Left hindlimb (tissue), 1 donor: ENCODE measurements around the gene CAPN12.

Experiments
- DNase-seq: peaks from one replicate; pipeline ENCODE4 v3.0.0-alpha.2; 2018

CAPN12 gene

DNA sequence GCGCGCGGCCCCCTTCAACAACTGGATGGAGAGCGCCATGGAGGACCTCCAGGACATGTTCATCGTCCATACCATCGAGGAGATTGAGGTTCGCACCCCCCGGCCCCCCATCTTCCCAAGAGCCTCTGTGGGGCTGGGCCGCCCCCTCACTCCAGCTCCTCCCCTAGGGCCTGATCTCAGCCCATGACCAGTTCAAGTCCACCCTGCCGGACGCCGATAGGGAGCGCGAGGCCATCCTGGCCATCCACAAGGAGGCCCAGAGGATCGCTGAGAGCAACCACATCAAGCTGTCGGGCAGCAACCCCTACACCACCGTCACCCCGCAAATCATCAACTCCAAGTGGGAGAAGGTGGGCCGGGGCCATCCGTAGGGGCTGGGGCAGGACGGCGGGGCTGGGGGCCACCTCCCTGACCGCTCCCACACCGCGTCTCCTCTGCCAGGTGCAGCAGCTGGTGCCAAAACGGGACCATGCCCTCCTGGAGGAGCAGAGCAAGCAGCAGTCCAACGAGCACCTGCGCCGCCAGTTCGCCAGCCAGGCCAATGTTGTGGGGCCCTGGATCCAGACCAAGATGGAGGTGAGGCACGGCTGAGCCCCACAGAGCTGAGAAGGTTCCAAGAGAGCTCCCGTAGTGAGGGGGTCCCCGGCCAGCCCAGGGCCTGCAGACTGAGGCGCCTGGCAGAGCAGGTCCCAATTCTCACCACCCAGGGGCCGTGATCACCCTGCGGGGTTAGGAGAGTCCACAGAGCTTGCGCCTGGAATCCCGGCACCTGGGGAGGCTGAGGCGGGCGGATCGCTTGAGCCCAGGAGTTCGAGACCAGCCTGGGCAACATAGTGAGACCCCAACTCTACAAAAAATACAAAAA lies 20.1 kb downstream of the CAPN12 start:
- DNase-seq, result no peak

DNA sequence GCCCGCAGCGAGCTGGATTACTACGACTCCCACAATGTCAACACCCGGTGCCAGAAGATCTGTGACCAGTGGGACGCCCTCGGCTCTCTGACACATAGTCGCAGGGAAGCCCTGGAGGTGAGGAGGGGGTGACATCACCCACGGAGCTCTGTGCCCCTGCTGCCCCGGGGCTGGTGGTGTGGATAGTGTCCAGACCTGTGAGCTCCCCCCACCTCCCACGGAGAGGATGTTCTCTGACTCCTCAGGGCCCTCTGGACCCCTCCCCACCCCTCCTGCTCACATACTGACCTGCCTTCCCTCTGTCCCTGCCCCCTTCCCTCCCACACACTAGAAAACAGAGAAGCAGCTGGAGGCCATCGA lies 20.7 kb downstream of the CAPN12 start:
- no peak for DNase-seq

DNA sequence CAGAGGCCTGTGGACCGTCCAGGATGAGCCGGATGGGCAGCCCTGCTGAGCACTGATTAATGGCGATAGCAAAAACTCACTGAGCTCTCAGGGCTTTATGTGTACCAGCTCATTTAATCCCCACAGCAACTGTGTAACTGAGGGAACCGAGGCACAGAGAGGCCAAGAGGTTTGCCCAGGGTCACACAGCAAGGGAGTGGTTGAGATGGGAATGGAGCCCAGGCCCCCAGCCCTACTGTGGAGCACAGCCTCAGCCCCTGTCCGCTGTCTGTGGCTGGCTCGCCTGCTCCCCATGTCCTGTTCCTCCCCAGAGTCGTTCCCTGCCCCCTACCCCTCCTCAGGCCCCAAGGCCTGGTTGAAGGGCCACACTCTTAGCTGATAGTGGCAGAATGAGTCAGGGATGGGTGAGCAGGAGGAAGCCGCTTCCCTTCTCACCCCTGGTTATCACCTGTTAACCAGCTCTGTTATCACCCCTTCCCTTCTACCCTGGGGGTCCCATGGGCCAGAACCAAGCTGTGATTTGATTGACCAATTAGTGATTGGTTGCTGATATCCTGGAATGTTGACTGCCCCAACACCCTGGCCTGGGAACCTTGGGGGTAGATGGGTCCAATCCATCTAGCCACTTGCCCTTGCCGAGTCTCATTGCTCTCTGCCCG lies 21.2 kb downstream of the CAPN12 start:
- no peak for DNase-seq

DNA sequence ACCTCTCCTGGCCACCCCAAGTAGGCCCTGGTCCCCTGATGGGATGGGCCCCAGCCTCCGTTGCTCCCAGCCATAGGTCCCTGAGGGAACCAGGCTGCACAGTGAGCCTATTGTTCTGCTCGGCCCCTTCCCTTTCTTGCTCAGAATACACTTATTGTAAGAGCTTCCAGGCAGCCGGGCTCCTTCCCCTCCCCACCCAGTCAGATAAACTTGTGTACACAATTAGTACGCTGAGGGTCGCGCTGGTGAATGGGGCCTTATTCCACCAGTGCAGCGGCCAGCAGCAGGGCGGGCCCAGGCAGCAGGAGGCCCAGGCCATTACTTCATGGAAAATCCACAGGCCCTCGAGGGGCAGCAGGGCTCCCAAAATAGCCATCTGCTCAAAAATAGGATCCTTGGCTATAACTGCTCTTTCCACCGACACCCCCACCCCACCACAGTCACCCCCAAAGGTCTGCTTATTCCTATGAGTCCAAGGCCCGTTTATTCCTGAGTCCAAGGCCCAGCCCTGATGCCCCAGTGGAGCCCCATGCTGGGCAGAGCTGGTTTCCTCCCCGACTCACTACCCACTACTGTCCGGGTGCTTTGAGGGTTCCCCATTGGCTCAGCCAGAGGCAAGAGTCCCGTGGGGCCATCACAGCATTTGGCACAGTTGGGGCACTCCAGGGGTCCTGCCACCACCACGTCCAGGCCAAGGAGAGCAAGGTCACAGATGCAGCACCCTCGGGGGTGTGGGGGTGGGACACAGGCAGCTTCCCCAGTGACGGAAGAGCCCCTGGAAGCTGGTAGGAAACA lies 22.1 kb downstream of the CAPN12 start:
- peak; percentile 75 for DNase-seq

DNA sequence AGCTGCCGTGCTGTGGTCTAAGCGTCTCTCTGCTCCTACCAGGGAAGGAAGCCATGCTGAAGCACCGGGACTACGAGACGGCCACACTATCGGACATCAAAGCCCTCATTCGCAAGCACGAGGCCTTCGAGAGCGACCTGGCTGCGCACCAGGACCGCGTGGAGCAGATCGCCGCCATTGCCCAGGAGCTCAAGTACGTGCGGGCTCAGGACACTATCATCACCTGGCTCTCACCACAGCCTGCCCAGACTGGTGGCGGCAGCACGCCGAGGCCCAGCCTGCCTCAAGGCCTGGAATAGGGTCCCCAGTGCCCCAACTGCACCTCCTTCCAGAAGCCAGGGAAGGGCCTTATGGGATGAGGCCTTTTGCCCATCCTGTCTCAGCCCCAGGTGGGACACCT lies 22.8 kb downstream of the CAPN12 start:
- no peak for DNase-seq

DNA sequence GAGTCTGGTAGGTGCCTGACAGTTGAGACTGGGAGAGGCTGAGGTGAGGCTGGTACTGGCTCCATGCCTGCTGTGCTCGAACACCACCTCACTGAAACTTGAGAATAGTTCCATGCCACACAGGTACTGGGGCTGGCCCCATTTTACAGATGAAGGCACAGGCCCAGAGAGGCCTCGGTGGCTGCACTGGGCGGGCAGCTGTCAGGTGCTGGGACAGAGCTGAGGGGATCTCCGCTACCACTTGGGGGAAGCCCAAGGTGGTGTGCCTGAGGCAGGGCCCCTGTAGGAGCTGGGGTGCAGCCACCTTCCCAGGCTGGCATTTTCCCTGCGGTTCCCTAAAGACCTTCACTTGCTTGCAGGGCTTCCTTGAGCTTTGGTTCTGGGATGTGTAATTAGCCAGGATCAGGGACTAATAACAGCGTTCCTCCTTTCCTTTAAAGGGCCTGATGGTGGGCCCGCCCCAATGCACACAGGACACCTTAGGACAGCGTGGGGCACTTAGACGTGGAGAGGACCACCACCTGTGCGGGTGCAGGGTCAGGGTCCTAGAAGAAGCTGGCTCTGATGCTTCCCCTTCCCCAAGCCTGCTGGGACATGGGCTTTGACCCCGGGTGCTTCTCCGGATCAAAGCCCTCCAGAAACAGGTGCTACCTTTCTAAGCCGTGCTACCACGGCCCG lies 23.6 kb downstream of the CAPN12 start:
- DNase-seq, result no peak

DNA sequence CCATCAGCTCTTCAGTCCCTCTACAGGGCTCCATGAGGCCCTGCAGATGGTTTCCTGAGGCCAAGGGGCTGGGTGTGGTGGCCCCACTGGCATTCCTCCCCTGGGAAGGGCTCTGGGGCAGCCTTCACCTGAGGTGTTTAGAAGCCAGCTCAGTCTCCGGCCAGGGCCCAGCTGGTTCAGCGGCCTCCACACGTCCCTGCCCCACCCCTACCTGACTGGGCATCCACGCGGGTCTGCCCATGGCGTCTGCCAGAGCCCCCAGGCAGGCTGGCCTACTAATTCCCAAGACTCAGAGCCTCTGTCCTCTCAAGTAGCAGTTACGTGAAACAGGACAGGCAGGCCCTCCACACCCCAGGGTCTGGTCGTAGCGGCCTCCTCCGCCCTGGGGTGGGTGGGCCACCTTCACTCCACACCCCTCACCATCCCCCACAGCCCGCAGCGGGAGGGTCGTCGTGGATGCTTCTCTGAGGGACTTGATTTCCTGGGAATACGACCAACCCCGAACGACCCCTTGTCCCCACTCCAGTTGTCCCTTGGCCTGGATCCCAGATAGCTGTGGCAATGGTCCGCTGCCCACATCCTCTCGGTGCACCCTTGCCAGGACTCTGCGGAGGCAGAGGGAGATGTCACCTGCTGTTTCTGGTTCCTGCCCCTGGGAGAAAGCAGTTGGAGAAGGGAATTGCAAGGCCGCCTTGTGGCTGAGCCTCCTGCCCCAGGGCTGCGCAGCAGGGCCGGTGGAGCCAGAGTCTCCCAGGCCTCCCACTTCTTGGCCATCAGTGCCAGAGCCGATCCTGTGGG lies 24.3 kb downstream of the CAPN12 start:
- no peak for DNase-seq

DNA sequence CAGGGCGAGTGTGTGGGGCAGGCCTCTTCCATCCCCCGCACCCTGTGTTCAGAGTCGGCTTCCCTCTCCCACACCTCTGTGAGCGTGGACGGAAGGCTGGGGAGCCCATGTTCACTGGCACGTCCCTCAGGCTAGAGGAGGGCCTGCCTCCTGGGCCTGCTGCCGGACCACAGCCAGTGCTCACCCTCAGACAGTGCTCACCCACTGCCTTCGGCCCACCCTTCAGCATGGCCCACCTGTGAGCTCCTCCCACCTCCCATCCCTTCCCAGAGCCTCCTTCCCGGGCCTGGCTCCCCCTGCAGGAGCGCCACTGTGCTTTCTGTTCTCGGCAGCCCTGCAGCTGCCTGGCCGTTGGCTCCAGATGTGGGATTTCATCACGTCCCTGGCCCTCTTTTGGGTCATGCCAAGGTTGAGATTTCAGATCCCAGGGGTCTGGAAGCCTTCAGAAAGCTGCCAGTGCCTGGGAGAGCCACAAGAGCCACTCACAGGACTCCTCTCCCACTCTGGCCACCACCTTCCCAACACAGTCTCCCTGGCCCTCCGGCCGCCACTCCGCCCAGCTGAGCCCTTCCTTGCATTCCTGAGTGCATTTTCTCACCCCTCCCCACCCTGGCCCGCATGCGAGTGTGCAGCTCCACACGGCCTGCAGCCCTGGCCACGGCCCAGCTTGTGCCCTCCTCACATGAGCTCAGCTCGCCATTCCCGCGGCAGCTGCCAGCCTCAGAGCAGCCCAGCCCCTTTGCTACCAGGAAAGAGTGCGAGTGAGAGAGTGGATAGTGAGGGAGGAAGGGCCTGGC lies 25.3 kb downstream of the CAPN12 start:
- DNase-seq, result peak; percentile 85

DNA sequence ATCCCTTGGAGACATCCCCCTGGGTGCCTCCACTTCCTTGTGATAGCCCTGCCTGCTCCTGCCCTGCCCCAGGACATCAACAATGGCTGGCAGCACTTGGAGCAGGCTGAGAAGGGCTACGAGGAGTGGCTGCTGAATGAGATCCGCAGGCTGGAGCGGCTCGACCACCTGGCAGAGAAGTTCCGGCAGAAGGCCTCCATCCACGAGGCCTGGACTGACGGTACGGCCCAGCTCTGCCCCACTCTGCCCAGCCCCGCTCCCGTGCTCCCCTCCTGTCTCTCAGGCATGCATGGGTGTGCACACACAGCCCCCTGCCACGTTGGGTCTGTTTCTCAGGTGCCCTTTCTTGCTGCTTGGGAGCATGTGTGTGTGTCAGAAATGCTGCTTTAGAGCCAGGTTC lies 26.4 kb downstream of the CAPN12 start:
- no peak for DNase-seq

DNA sequence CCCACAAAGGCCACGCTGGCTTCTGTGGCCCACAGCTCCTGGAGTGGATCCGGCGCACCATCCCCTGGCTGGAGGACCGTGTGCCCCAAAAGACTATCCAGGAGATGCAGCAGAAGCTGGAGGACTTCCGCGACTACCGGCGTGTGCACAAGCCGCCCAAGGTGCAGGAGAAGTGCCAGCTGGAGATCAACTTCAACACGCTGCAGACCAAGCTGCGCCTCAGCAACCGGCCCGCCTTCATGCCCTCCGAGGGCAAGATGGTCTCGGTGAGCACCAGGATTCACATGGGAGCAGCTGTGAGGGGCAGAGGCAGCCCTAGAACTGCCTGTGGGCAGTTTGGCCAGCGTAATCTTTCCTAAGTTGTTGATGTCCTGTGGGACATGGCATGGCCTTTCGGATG lies 27.2 kb downstream of the CAPN12 start:
- DNase-seq, result no peak

DNA sequence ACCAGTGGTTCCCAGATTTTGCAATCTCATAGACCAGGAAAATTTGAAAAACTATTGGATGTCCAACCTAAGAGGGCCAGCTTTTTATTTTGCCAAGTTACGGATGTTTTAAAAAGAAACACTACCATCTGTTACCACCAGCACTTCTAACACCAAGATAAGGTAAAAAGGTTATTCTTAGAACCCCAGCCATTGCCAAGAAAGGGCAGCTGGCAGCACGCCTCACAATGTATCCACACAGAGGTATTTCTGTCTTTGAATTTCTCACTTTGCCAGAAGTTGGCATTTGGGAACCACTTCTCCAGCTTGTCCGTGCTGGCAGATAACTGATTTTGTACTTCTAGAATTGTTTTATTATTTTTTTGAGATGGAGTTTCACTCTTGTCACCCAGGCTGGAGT lies 28.7 kb downstream of the CAPN12 start:
- no peak for DNase-seq

DNA sequence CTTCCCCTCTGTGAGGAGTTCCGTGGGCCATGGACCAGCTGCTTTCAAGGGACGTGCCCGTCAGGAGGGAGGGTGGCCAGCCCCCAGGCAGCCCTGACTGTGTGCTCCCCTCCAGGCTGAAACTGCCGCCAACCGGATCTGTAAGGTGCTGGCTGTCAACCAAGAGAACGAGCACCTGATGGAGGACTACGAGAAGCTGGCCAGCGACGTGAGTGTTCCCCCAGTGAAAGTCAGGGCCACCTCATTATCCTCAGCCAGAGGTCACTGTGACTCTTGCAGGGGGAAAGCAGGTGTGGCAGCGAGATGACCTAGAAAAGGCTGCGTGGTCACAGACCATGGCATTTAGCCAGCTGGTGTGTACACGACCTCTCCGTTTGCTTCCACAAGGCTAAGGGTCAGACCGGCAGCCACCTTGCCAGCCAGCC lies 29.9 kb downstream of the CAPN12 start:
- DNase-seq, result no peak

DNA sequence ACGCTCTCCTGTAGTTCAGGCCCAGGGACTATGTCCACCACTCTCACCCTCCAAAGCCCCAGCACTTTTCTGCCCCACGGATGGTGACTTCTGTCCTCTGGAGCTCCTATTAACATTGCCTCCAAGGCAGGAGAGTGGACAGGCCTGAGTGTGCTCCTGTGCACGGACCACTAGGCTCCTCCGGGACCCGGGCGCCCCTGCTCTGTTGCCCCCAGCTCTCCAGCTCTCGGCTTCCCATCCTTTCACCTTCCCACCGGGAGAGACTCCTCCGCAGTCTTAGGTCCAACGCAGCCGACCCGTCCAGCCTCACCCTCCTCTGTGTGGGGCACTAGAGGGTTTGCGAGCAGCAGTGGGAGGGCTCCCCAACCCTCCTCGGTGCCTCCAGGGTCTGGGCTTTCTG lies 30.4 kb downstream of the CAPN12 start:
- no peak for DNase-seq

DNA sequence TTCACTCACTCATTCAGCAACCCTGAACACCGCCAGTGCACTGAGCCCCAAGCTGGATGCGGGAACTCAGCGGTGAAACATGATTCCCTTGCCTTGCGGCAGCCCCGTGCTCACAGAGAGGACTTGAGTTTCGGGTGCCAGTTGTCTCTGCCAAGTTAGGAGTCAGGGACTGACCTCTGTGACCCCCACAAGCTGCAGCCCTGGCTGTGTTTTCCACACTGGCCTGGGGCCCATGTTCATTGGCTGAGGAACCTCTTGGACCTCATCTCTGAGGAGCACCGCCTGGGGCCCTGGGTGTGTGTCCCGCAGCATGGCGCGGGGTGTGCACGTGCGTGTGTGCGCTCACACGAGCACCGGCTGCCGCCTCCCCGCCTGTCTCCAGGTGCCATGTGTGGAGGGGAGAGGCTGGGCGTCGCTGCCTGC lies 31.0 kb downstream of the CAPN12 start:
- DNase-seq, result no peak

DNA sequence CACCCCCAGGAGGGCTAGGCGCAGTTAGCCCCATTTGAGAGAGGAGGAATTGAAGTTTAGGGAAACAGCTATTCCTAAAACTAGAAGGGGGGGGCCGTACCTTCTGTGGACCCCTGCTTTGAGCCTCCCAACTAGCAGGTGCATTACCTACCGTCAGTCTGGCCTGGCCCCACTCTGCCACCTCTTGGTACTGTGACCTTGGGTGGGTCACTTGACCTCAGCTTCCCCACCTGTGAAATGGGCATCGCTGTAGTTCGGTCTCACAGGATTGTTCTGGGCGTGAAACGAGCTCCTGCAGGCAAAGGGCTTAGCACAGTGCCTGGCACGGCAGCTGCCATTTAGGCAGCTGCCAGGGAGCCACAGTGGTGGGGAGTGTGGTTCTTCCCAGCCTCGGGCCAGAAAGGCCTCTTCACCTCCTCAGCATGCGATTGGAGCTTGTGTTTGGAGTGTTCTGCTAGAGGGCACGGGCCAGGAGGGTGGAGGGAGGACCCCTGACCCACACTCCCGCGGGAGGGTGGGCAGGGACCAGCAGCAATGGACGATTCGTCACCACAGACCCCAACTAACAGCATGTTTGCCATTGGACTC lies 32.0 kb downstream of the CAPN12 start:
- DNase-seq, result no peak

DNA sequence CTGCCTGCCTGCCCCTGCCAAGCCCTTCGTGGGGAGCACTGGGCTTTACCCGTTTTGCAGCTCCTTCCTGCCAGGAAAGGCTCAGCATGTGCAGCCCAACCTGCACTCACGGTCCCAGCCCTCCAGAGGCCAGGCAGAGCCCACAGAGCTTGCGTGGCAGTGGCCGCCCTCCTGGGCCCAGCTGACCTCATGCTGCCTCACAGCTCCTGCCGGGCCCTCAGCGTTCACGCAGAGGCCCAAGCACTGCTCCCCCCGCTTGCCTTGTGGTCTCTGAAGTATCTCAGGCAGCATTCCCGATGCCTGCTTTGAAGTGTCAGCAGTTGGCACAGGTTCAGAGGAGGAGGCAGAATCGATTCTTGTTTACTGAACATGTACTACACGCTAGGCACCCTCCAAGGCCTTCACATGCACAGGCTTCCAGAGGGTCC lies 32.5 kb downstream of the CAPN12 start:
- no peak for DNase-seq

DNA sequence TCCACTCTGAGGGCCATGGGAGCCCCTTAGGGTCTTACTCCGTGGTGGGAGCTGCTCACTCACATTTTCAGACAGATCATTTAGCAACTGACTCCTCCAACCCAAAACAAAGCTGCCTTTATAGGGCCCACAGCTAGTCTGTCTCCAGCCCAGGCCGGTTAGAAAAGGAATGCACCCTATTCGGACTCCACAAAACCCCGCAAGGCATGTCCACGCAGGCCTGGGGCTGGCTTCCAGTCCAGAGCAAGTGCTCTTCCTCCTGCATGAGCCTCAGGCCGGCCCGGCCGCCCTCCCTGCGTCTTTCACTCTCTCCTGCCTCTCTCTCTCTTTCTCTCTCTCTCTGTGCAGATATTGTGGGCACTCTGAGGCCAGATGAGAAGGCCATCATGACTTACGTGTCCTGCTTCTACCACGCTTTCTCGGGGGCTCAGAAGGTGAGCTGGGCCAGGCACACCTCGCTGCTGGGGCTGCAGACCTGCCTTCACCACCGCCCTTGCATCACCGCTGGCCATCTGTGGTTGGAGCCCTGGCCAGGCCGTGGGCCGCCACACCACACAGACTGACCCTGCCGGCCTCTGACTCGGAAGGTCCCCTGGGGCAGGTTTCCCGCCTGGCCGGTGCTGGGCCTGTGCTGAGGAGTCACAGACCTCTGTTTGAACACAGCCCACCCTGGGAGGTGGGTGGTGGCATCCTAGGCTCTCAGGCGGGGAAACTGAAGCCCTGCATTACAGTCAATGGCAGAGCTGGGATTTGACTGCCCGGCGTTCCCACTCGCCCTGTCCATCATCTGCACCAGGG lies 33.1 kb downstream of the CAPN12 start:
- DNase-seq, result no peak

DNA sequence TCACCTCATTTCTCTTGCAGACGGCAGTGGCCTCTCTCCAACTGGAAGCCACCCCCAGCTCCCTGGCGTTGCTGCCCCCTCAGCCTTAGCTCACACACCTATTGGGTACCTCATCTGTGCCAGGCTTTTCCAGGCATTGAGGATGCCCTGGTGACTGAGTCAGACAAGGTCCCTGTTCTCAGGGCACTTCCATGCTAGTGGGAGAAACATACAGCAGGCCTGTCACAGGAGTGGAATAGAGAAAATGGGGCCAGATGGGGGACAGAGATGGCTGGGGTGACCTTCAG lies 33.9 kb downstream of the CAPN12 start:
- DNase-seq, result no peak

DNA sequence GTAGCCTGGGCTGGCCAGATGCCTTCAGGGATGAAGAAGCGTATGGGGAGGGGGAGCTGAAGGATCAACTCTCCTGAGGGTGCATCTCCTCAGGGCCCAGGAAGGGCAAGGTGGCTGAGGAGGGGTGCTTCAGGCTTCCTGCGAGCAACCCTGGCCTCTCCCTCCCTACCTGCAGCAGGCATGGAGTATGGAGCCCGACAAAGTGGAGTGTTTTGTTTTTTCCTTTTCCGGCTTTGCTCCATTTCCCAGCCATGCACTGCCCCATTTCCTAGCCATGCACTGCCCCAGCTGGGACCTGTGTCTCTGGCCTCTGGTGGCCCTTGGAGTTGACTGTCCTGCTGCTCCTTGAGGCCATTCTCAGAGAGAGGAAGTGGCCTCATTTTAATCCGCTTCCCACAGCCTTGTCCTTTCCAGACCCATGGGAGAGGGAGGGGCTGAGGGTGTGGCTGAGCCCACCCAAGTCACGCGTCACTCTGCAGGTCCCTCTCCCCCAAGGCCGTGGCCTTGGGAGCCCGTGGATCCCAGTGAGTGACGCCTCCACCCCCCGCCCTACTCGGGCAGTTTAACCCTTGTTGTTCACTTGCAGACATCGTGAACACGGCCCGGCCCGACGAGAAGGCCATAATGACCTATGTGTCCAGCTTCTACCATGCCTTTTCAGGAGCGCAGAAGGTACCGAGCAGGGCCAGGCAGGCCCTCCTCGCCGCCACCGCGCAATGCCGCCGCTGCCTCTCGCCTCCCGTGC lies 34.4 kb downstream of the CAPN12 start:
- DNase-seq, result no peak

DNA sequence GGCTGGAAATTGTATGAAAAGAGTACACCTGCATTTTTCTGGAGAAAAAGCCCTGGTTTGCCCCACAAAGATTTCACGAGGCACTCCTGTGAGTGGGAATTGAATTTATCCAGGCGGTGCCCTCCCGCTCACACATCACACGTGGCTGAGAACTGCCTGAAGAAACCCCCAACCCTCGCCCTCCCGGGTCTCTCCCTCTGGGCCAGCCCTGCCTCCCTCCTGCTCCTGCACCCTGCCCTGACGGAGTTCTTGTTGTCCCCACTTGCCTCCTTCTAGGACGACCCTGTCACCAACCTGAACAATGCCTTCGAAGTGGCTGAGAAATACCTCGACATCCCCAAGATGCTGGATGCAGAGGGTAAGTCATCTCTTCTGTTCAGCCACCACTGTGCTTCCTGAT lies 35.2 kb downstream of the CAPN12 start:
- DNase-seq, result no peak
